ENCODE data around the gene SLC25A36.

DNA sequence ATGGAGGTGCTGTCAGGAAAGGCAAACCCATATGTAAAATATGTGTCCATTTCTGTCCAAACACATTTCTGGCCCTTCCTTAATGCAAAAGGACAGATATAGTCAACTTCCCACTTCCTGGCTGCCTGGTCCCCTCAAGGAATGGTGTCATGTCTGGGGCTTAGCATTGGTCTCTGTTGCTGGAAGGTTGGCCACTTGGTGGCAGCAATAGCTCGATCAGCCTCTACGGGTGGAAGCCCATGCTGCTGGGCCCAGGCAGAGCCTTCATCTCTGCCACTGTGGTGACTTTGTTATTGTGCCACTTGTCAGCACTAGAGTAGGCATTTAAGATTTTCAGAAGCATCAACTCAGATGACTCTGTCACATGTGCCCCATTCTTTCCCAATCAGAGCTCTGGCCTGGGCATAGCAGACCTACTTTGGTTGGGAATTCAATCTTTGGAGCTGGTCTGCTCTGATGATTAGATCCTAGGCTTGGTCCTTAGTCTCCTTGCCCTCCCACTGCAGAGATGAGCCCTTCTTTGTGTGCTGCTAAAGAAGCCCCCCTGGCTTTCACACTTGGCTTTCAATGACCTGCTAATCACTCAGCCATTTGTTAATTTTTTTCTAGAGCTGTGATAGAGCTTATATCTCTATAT is 58.5 kb downstream of the SLC25A36 start:
- TF ChIP-seq, protein P1, sequence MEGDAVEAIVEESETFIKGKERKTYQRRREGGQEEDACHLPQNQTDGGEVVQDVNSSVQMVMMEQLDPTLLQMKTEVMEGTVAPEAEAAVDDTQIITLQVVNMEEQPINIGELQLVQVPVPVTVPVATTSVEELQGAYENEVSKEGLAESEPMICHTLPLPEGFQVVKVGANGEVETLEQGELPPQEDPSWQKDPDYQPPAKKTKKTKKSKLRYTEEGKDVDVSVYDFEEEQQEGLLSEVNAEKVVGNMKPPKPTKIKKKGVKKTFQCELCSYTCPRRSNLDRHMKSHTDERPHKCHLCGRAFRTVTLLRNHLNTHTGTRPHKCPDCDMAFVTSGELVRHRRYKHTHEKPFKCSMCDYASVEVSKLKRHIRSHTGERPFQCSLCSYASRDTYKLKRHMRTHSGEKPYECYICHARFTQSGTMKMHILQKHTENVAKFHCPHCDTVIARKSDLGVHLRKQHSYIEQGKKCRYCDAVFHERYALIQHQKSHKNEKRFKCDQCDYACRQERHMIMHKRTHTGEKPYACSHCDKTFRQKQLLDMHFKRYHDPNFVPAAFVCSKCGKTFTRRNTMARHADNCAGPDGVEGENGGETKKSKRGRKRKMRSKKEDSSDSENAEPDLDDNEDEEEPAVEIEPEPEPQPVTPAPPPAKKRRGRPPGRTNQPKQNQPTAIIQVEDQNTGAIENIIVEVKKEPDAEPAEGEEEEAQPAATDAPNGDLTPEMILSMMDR (IDR thresholded peaks at IDR 0.05; ENCODE audit: low read length) = peak; percentile 91
- TF ChIP-seq EZH2 (IDR thresholded peaks at IDR 0.05; ENCODE audit: borderline replicate concordance, low read length) = no peak

Data from OCI-LY1 (cell line).